Activated CD8-positive, alpha-beta T cell treated with anti-CD3 and anti-CD28 coated beads for 36 hours (primary cell): Measurements from ENCODE around the gene AFM. TPM values are rescaled to one million over a fixed set of nuclear protein-coding genes. Genes with fewer than 3 reads are reported as not detected.

Source experiments
- ATAC-seq: fragments of 200-7000 bp; cut with Tn5 transposase; one replicate; pipeline ENCODE4 v1.10.0; 2021; ENCODE audit warnings: mild to moderate bottlenecking, moderate library complexity
- CTCF ChIA-PET: fragments of 350-600 bp; sonication (Branson Sonifier 250); formaldehyde crosslinking; loops from one replicate; lab custom pipeline; 2021; ENCODE audit warnings: antibody characterized with exemption; lab: Charles Lee
- POLR2A ChIA-PET: fragments of 350-600 bp; sonication (Branson Sonifier 250); formaldehyde crosslinking; loops from one replicate; lab custom pipeline; 2021; ENCODE audit warnings: antibody characterized with exemption; lab: Charles Lee
- DNase-seq: peaks from one replicate; pipeline ENCODE4 v3.0.0-alpha.2; 2020
- H3K27ac Mint-ChIP-seq: one replicate; pipeline ENCODE4 v1.8.0; 2021; ENCODE audit warnings: mild to moderate bottlenecking, mixed read lengths
- H3K27me3 Mint-ChIP-seq: one replicate; pipeline ENCODE4 v1.8.0; 2021; ENCODE audit warnings: mixed read lengths
- H3K36me3 Mint-ChIP-seq: one replicate; pipeline ENCODE4 v1.8.0; 2021; ENCODE audit warnings: low read depth, mixed read lengths
- H3K4me1 Mint-ChIP-seq: one replicate; pipeline ENCODE4 v1.8.0; 2021; ENCODE audit warnings: low read depth, mixed read lengths
- H3K4me3 Mint-ChIP-seq: one replicate; pipeline ENCODE4 v1.8.0; 2021; ENCODE audit warnings: mild to moderate bottlenecking, moderate library complexity, mixed read lengths
- H3K9me3 Mint-ChIP-seq: one replicate; pipeline ENCODE4 v1.8.0; 2021; ENCODE audit warnings: mixed read lengths
- CTCF ChIP-seq: fragments of 200-600 bp; IDR thresholded peaks from one replicate; pipeline ENCODE4 v1.8.0; 2022; ENCODE audit warnings: antibody characterized with exemption, mild to moderate bottlenecking
- intact Hi-C: fragments of 100-400 bp; cut with micrococcal nuclease; formaldehyde crosslinking; loops from one replicate; pipeline ENCODE4 v1.10.0; 2022
- total RNA-seq, 2 experiments: library from RNA; stranded (reverse); gene quantifications; one replicate each; pipeline ENCODE4 v1.2.3, GENCODE V29; 2021

AFM gene
- total RNA-seq, 2 experiments from 2014 or later: not detected

- CTCF ChIA-PET: interaction anchor here (1.3 to 3.8 kb wide), 2 partner anchors 10 to 14 kb away, joined by 3 to 39 read pairs; no protein-coding TSS in a partner anchor
- no peaks in the 10 kb centered on the region for H3K4me1 Mint-ChIP-seq
- H3K4me3 Mint-ChIP-seq: no peak overlapping the region
- peaks cover 5% of the 10 kb centered on the region for H3K27me3 Mint-ChIP-seq
- ATAC-seq: no peak
- no peaks in the 10 kb centered on the region for H3K36me3 Mint-ChIP-seq
- POLR2A ChIA-PET: interaction anchor here (0.5 kb wide), 1 partner anchor 867 kb away, joined by 3 read pairs; no protein-coding TSS in a partner anchor
- intact Hi-C loops: no loop called here
- no peak overlapping the region for H3K27ac Mint-ChIP-seq
- DNase-seq: no peak
- H3K9me3 Mint-ChIP-seq: no peaks in the 10 kb centered on the region
- TF ChIP-seq CTCF: no peak
These were observed 38.3 kb upstream of the AFM start for GRCh38 chr4:73443224-73443623.

- Mint-ChIP-seq H3K9me3 (no peaks in the 10 kb centered on the region), H3K27ac (no peak overlapping the region), H3K36me3 (no peaks in the 10 kb centered on the region), H3K4me1 (no peaks in the 10 kb centered on the region), H3K27me3 (peaks cover 6% of the 10 kb centered on the region), H3K4me3 (no peak overlapping the region)
- POLR2A ChIA-PET: no interaction called here
- no peak for DNase-seq
- CTCF ChIA-PET: interaction anchor here (0.7 to 3.8 kb wide), 34 partner anchors 8 to 443 kb away, joined by 3 to 39 read pairs (median 3); no protein-coding TSS in a partner anchor
- intact Hi-C loops: loop anchor here (5.0 kb wide), 1 partner anchor 133 kb away; no protein-coding TSS in a partner anchor
- ATAC-seq: no peak
- no peak for TF ChIP-seq CTCF
These were observed 35.9 kb upstream of the AFM start for GRCh38 chr4:73445383-73446335.

- Mint-ChIP-seq H3K27ac (no peak overlapping the region), H3K4me1 (no peaks in the 10 kb centered on the region), H3K36me3 (no peaks in the 10 kb centered on the region), H3K27me3 (peaks cover 6% of the 10 kb centered on the region), H3K9me3 (no peaks in the 10 kb centered on the region), H3K4me3 (no peak overlapping the region)
- intact Hi-C loops: loop anchor here (5.0 kb wide), 1 partner anchor 134 kb away; no protein-coding TSS in a partner anchor
- peak; percentile 93 for ATAC-seq
- ChIA-PET CTCF (interaction anchor here (0.7 to 3.8 kb wide), 34 partner anchors 8 to 444 kb away, joined by 3 to 39 read pairs (median 3); no protein-coding TSS in a partner anchor), POLR2A (no interaction called here)
- DNase-seq: peak; percentile 13
- TF ChIP-seq CTCF: peak; percentile 85
These were observed 35.1 kb upstream of the AFM start for GRCh38 chr4:73446336-73446938.

GRCh38 chr4:73447671-73448070 lies 33.9 kb upstream of the AFM start:
- Mint-ChIP-seq H3K27ac (no peak overlapping the region), H3K27me3 (peaks cover 5% of the 10 kb centered on the region), H3K4me3 (no peak overlapping the region), H3K36me3 (no peaks in the 10 kb centered on the region), H3K4me1 (no peaks in the 10 kb centered on the region), H3K9me3 (no peaks in the 10 kb centered on the region)
- CTCF ChIA-PET: interaction anchor here (2.2 kb wide), 1 partner anchor 107 kb away, joined by 21 read pairs; no protein-coding TSS in a partner anchor
- POLR2A ChIA-PET: no interaction called here
- intact Hi-C loops: loop anchor here (5.0 kb wide), 1 partner anchor 135 kb away; no protein-coding TSS in a partner anchor
- DNase-seq: no peak
- no peak for TF ChIP-seq CTCF
- no peak for ATAC-seq
